Tibial nerve (tissue), 4 donors: ENCODE results near the gene CPNE1. TPM values are rescaled to one million over a fixed set of nuclear protein-coding genes. Genes with fewer than 3 reads are reported as not detected.

Experiments
- DNase-seq, 2 donors: peaks; one replicate each; pipeline ENCODE4 v3.0.0-alpha.2; 2019; ENCODE audit warnings: low spot score in 2 of 2
- H3K27ac ChIP-seq, 4 donors: fragments of 200-600 bp; sonication (generic) in 3 of 4; one replicate each; pipeline ENCODE4 v1.5.1; 2017 to 2019; ENCODE audit warnings: mild to moderate bottlenecking in 1 of 4
- H3K27me3 ChIP-seq, 2 donors: fragments of 200-600 bp; sonication (generic) in 1 of 2; one replicate each; pipeline versions ENCODE4 v1.5.1 to v1.6.0; 2017 to 2019
- H3K36me3 ChIP-seq, 3 donors: fragments of 200-600 bp; sonication (generic); one replicate each; pipeline ENCODE4 v1.5.1; 2018 to 2019
- H3K4me1 ChIP-seq, 4 donors: fragments of 200-600 bp; sonication (generic) in 3 of 4; one replicate each; pipeline ENCODE4 v1.5.1; 2017 to 2019
- H3K4me3 ChIP-seq, 4 donors: fragments of 200-600 bp; sonication (generic) in 3 of 4; one replicate each; pipeline ENCODE4 v1.5.1; 2017 to 2019; ENCODE audit warnings: mild to moderate bottlenecking in 1 of 4, moderate library complexity in 1 of 4
- H3K9me3 ChIP-seq, 4 donors: fragments of 200-600 bp; sonication (generic) in 3 of 4; one replicate each; pipeline ENCODE4 v1.5.1; 2017 to 2019
- CTCF ChIP-seq, 5 experiments: fragments of 200-600 bp in 3 of 5; fragments of 450-650 bp in 2 of 5; sonication (generic) in 3 of 5; IDR thresholded peaks; one replicate each; pipeline ENCODE4 v1.5.1; 2016 to 2019; ENCODE audit warnings: antibody characterized with exemption in 5 of 5, mild to moderate bottlenecking in 3 of 5, moderate library complexity in 2 of 5
- EP300 ChIP-seq, 2 donors: sonication (generic); formaldehyde crosslinking; IDR thresholded peaks; one replicate each; pipeline ENCODE4 v1.6.1; 2017; ENCODE audit warnings: antibody characterized with exemption in 2 of 2, mild to moderate bottlenecking in 1 of 2
- POLR2A ChIP-seq, 2 donors: fragments of 450-650 bp; IDR thresholded peaks; one replicate each; pipeline ENCODE4 v1.6.1; 2017; ENCODE audit warnings: antibody characterized with exemption in 2 of 2, mild to moderate bottlenecking in 2 of 2, moderate library complexity in 2 of 2
- WGBS, 2 donors: methylation state at CpG; one replicate each; pipeline ENCODE4 v1.1.5; 2018; 5-methylcytosine and 5-hydroxymethylcytosine counted together
- small RNA-seq: library from RNA; depleted of rRNA; stranded (forward); fragments of <200 nt; gene quantifications from one replicate; pipeline ENCODE3, GENCODE V24; 2016
- total RNA-seq, 4 donors: library from RNA; depleted of rRNA; stranded (reverse); fragments of >200 nt; gene quantifications; one replicate each; pipeline ENCODE4 v1.1.0, GENCODE V29; 2016

CPNE1 gene
- total RNA-seq, 4 donors from 2014 or later: 116 to 151 (median 144) TPM

DNA sequence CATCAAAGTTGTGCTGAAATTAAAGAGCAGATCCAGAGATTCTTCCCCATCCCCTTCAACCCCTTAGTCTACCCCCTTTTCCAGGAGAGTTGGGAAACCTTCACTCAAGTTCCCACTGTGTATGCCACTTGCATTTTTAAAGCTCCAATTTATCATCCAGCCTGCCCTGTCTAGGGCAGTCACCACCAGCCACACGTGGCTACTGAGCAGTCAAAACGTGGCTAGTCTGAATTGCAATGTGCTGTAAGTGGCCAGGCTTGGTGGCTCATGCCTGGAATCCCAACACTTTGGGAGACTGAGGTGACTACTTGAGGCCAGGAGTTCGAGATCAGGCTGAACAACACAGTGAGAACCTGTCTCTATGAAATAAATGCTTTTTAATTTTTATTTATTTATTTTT, 87.9 kb downstream of the CPNE1 start:
- WGBS, 2 donors: 61 to 71% methylated on average over 3 of the region's 3 CpGs
- Histone ChIP-seq H3K27ac (no peak overlapping the region), H3K36me3 (no peaks in the 10 kb centered on the region), H3K9me3 (peaks cover 0 to 36% (median 0%) of the 10 kb centered on the region in 4 donors), H3K27me3 (no peaks in the 10 kb centered on the region), H3K4me1 (no peaks in the 10 kb centered on the region), H3K4me3 (no peak overlapping the region)
- DNase-seq: no peak
- TF ChIP-seq CTCF (IDR thresholded peaks at IDR 0.05) (no peak), EP300 (IDR thresholded peaks at IDR 0.05) (no peak), POLR2A (IDR thresholded peaks at IDR 0.05) (no peak)

Small RNA genes within 50 kb of the gene (small RNA-seq; reads per million reads assigned to genes)
- gene RNU6-759P (not detected), gene RPL37P1 (not detected)

Other genes with a start within 250 kb of the CPNE1 start
- 1 to 10 TPM in 1 of 4 donors, under 1 TPM in 1, not detected in 2; 0.90 to 1.0 TPM for gene GDF5, start 226.7 kb downstream of the CPNE1 start, total RNA-seq
- 10 to 100 TPM; 12.5 to 41.1 (median 29.9) TPM for gene CEP250, start 209.3 kb downstream of the CPNE1 start, total RNA-seq
- not detected for gene C20orf173, start 135.2 kb downstream of the CPNE1 start, total RNA-seq
- gene ERGIC3, start 122.8 kb downstream of the CPNE1 start, total RNA-seq: 100 to 1,000 TPM; 106 to 199 (median 153) TPM
- gene SPAG4, start 49.1 kb downstream of the CPNE1 start, total RNA-seq: 1 to 10 TPM; 1.3 to 5.7 (median 2.6) TPM
- gene RBM12, start within 50 bp of the CPNE1 start, total RNA-seq: 10 to 100 TPM; 24.9 to 35.0 (median 30.8) TPM
- 10 to 100 TPM; 17.7 to 64.1 (median 34.5) TPM for gene NFS1, start 34.5 kb upstream of the CPNE1 start, total RNA-seq
- gene ROMO1, start 34.5 kb upstream of the CPNE1 start, total RNA-seq: 100 to 1,000 TPM; 237 to 447 (median 320) TPM
- gene RBM39, start 77.4 kb upstream of the CPNE1 start, total RNA-seq: 100 to 1,000 TPM; 410 to 504 (median 446) TPM
- 10 to 100 TPM; 30.0 to 76.8 (median 57.1) TPM for gene PHF20, start 107.1 kb upstream of the CPNE1 start, total RNA-seq